HG03457 (cell line): ENCODE data around the gene RFESD.

ENCODE experiments used
- ATAC-seq: cut with Tn5 transposase; IDR thresholded peaks from one replicate; pipeline ENCODE4 v1.9.1; 2021; ENCODE audit warnings: moderate number of reproducible peaks; ENCODE audit not compliant: unreplicated experiment

Gene RFESD

DNA sequence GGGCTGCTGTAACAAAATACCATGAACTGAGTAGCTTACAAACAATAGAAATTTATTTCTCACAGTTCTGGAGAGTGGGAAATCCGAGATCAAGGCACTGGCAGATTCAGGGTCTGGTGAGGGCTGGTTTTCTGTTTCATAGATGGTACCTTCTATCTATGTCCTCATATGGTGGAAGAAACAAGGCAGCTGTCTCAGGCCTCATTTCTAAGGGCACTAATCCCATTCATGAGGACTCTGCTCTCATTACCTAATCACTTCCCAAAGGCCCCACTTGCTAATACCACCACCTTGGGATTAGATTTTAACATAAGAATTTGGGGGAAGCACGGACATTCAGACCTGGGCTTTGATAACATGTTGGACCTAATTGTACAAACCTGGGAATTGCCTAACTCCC is 13.5 kb downstream of the RFESD start:
- ATAC-seq: no peak

DNA sequence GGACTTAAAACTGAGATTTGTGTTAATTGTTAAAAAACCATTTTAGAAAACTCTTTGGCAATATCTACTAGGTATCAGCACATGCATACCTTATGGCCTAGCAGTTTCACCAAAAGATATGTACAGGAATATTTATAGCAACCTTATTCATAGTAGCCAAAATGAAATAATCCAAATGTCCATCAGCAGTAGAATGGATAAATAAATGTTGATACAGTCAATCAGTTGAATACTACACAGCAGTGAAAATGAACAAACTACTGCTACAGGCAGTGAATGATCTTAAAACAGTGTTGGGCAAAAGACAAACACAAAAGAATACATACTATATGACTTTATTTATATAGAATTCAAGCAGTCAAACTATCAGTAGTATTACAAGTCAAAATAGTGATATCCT is 16.4 kb downstream of the RFESD start:
- ATAC-seq: no peak

DNA sequence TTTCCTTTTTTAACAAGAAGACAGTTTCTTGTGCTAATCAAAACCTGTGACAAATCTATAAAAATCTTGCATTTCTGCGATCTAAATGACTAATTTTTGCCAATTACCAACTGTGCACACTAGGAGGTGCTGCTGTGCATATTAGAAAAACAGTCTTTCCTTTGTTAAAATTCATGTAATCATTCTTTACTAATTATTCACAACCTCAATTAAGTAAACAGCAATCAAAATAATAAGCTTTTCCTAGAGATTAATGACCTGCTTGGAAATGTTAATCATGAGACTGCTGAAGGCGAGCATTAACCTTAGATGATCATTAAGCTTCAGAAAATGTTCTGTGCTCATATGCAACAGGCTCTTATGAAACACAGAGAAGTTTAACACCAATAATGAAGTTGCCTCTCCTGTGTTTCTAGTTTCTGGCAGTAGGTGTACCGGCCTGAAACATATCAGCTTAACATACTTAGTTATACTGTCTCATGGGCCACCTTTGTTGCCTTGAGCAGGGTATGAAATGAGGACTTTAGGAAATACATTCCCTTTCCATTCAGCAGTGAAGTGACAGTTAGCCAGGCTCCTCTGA is 17.7 kb downstream of the RFESD start:
- no peak for ATAC-seq

DNA sequence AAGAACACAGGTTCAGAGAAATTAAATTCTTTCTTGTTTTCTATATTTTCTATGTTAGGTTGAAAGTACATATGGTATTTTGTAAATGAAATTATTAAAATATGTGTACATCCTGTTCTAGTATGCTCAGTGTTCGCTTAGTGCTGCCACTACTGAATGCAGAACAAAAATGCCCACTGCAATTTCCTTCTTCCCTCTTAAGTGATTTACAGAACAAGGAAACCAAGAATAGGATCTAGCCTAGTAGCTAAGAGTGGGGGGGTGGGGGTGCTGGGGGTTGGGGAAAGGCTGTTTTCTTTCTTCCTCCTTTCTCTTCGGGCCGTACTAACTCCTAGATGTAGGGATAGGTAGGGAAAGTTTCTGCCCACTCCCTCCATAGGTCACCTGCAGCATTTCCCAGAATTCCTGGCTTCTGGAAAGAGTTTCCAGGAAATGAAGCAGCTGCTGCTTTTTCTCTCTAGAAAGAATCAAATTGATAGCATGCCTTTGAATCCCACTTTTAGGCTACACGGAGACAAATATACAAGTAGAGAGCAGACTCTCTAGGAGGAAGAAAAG is 20.6 kb downstream of the RFESD start:
- no peak for ATAC-seq

DNA sequence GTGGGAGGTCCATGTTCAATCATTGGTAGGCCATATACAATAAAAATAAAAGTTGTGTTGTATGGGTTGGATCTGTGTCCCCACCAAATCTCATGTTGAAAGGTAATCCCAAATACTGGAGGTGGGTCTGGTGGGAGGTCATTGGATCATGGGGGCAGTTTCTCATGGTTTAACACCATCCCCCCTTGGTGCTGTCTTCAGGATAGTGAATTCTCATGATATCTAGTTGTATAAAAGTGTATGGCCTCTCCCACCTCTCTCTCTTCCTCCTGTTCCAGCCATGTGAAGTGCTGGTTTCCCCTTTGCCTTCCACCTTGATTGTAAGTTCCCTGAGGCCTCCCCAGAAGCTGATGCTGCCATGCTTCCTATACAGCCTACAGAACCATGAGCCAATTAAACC is 21.1 kb downstream of the RFESD start:
- no peak for ATAC-seq

DNA sequence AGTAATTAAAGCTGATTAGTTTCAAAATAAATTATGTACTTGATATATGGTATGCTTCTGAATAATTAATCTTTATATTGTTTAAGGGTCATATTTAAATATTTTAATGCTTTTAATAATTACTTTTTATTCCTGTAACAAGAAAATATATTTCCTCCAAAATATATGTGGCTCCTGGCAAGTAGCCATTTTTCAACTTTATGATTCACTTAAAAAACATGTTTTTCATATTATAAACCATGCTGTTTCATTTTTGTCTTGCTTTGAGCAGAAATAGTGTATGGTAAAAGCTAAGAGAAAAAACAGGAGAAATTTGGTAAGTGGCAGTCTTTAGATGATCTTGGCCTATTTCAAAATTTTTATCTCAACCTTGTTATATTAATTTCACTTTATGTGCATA is 21.6 kb downstream of the RFESD start:
- ATAC-seq: no peak

DNA sequence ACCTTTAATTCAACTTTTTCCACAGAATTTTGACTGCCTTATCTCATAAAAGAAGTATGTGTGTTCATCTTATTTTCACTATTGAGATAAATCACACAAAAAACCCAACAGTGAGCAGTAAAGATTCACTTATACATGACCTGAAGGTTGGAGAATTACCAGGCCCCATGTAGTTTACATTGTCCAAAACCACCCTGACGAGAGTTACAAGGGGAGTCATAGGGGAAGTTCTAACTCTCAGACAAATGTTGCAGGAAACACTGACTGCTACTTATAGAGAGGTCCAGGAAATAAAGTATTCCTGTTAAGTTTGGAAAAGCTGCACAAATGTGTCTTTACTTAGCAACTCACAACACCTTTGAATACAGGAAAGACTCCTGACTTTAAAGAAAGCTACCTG is 22.2 kb downstream of the RFESD start:
- ATAC-seq: no peak

DNA sequence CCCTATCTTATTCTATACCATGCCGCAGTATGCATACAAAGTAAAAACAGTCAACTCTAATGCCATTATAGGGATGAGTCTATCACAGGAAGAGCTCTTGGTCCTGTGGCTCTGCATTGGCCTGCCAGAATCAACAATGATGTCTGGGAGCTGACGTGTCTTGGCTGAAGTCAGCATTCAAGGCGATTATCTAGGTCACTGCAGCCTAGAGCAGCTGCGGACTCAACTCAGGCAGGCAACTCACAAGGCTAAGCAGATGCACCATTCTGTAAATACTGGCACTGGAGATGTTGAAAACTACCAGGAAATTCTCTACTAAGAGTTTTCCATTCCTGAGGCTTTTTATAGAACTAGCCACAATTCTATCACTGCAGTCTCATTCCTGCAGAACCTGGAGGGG is 23.0 kb downstream of the RFESD start:
- no peak for ATAC-seq

DNA sequence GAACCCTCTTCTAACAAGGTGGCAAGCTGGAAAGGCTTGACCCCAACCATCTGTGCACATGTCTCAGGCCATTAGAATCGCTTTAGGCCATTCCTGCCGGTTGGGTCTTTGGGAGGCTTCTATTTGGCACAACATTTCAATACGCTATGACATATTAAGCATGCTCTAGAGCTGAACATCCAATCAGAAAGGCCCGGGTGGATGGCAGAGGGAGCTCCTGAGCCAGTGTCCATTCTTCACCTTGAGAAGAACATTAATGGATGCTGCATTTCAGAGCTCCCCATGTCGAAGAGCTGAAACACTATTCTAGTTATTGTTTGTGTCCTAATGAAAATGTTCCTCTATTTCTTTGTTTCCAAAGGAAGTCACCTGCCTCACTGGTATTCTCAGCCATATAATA is 23.4 kb downstream of the RFESD start:
- ATAC-seq: no peak

DNA sequence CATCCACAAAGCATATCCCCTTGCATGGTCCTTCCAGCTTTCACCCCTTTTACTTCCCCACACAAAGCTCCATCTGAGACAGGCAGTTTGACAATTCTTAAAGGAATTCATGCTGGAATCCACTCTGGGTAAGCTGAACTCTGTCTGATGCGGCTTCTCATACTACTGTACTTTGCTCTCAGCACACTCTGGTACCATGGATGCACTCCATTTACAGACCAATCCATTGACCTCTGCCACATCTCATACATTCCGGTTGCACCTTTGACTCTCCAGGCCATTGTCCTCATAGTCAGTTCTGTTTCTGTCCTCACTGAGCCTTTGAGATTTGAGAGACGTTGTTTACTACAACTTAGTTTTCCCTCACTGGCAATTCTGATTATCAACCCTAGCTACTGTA is 24.0 kb downstream of the RFESD start:
- ATAC-seq: no peak

DNA sequence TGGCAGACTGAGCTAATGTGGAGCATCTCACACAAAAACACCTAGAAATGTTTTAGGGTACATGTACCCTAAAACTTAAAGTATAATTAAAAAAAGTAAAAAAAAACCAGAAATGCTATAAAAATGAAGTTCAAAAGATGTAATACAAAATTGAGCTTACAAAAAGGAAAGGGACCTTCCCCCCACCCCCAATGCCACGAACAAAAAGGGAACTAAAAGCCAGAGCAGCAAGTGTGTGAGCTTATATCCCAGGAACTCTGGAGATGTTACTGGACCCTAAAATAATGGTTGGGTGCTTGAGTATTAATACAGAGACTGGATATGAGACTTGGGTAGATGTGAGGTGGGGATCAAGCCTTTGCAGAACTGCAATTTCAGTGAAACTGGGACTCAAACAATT is 25.2 kb downstream of the RFESD start:
- no peak for ATAC-seq

DNA sequence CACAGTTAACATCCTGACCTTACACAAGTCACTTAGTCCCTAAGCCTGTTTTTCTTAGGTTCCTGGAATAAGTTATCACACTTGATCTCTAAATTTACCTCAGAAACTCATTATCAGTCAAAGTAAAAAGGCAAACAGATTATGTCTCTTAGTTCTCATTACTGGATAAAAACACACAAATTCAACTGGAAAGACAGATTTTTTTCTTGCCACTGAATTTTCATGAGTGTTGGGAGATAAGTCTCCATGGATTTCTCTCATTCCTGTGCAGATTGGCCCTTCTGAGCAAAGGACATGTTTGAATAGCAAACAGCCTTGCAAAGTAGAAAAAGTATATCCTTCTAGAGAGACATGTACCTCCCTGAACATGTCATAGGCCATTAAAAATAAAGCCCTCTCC is 26.1 kb downstream of the RFESD start:
- ATAC-seq: no peak

DNA sequence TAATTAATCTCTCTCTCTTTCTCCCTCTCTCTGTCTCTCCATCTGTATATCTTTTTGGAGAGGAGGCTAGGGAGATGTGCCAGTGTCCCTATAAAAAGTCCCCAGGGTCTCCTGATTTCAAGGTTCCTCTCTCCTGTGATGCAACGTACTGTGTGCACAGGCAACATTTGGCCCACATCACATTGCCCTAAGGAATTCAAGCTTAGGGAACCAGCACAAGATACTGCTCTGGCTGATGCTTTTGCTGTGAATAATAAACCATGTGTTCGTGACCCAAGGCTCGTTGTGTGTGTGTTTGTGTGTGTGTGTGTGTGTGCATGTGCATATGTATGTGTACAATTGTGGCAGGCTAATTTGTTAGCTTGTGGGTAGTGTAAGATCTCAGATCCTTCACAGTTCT is 26.5 kb downstream of the RFESD start:
- ATAC-seq: no peak

DNA sequence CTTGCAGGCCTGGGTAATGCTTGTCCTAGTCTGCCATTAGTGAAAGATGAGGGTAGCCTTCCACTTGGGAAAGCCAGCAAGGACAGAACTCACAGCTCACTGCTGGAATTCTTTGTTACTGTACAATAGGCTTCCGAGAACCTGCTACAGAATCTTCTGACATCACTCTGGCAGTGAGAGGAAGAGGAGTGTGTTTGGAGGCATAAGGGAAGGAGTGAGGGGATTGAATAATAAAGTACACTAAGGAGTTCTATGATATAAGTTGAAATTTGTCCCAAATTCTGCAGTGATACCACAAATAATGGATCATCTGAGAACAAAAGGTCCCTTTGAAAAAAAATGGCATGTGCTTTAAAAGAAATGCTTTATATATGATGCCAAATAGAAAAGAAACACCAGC is 36.3 kb downstream of the RFESD start, which contains the start of gene SPATA9:
Gene SPATA9 (minus strand): TSS at position 101 of the 400 bp plus-strand sequence. CDS start 137 bp downstream, outside the sequence.
- ATAC-seq: no peak

DNA sequence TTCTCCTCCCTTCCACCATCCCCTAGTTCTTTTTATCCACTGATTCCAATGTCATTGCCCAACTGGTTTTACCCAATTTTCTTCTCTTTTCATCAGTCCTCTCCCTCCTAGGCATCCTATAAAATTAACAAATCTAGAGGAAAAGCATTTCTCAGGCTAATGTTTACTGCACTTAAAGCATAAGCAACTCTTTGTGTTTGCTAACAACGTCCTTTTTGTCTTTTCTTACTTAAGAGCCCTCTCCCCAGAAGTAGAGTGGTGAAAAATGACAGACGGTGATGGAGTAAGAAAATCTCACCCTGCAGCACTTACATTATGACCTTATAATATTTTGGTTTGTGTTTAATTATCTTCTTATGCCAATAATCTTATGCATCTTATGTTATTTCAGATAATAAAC is 37.8 kb downstream of the RFESD start:
- no peak for ATAC-seq

DNA sequence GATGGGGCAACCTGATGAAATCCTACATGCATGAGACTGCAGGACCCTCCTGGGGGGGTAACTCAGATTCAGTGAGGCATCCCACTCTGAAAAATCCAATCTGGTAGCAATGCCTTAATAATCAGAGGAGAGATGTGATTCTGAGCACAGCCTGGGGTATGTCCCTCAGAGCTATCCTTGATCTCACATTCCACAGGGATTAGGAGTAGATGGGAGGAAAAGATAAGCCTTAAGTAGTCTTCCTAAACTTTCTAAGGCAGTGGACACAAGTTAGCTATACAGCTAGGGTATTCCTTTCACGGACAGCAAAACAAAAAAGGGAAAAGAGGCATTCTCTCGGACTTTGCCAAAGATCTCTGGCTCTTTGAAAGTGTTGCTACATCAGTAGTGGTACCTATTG is 40.1 kb downstream of the RFESD start:
- ATAC-seq: no peak

DNA sequence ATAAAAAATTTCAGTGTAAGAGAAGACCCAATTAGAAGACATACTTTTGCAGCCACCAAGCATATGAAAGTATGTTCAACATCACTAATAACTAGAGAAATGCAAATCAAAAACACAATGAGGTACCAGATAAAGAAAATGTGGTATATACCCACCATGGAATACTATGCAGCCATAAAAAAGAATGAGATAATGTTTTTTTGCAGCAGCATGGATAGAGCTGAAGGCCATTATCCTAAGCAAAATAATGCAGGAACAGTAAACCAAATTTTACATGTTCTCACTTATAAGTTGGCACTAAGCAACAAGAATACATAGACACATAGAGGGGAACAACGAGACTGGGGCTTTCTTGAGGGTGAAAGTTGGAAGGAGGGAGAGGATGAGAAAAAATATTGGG is 43.1 kb downstream of the RFESD start:
- no peak for ATAC-seq

DNA sequence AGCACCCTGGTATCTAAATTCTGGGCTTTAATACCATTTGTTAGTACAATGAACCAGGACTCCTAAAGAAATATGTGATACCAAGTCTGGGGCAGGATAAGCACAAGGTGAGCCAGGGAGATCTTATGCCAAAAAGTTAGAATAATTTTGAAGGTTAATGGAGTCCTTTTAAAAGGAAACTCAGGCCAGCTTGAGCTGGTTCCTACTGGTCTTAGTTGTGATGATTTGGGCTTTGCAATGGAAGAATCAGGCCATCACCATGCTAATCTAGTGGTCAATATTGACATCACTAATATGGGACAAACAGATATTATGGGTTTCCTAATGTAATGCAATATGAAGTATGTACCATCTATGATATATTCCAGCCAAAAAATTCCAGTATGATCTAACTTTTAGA is 43.8 kb downstream of the RFESD start:
- no peak for ATAC-seq

DNA sequence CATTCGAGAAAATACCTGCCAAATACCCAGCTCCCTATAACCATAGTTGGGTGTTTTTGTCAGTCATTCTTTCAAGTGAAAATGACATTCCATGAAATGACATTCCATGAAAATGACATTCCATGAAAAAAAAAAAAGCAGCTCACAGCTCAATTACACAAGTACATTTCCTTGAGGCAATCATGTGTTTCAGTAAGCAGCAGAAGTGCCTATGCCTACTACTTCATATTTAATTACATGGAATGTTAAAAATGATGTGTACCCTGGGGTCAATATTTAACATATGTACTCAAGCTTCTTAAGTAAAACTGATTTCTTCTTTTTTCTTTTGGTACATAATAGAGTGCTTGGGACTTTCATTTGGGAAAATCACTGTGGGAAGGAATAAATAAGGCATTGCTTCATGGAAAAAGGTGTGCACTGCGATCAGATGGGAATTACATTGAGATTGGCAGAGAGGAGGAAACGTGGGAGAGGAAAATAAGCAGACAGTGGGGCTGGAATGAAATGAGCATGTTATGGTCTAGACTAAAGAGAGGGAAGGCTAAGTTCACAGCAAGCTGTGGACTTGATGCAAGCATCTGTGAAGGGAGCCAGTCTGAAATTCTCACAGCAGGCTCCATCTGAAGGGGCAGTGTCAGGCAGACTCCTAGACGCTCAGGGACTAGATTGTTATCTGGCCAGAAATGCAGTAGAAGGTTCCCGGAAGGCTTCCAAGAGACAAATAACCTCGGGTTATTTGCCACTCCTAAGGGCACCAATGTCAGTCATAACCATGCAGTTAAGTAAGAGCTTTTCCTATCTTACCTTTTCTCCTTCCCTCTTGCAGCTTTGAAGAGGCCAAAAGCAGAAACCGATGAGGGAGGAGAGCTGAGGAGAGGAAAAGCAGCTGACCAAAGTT is 51.5 kb downstream of the RFESD start:
- no peak for ATAC-seq

DNA sequence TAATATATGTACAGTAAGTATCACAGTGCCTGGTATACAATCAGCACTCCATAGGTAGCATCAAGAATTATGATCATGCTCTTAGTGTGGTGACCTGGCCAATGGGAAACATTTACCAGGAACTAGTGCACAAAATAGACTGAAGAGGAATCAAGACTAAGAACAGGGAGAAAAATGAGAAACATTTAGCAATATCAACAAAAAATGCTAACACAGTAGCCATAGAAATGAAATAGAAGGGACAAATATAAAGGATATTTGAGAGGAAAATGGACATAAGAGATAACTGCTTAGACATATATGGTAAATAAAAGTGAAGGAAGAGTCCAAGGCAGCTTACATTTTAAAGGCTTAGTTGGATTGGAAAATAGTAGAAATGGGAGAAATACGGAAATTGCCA is 52.8 kb downstream of the RFESD start:
- no peak for ATAC-seq

DNA sequence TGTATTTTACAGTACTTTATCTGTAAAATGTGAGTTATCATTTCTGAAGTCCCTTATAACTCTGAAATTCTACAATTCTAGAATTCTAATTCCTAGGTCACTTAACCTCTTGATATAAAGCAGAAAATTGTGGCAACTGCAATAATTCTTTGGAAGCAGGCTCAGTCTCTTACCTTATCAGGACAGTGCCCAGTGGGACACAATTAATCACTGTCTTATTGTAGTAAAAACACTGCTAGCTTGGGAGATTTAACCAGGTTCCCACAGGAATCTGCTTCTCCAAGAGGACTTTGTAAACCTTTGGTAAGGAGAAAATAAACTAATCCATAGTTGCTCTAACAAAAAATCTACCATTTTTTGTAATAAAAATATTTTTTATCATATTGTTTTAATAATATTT is 54.5 kb downstream of the RFESD start:
- ATAC-seq: no peak

DNA sequence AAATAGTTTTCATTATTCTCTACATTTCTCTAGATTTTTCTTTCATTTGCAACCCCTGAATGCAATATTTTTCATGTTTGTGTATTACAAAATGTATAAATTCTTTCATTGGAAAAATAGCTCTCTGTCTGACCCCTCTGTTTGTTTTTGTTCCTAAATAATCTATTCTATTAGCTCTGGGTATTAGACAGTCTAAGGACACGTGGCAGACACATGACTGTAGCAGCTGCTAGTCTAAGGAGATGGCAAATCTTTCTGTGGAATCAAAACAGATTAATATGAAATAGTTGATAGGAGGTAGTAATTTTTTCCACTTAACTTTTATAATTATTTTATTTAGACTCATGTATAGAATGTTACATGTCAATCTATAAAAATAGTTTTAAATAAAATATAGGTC is 57.6 kb downstream of the RFESD start:
- no peak for ATAC-seq
